Liver (tissue), 3 donors: ENCODE data around the gene CUL7.

Source experiments
- ATF3 ChIP-seq: IDR thresholded peaks from 2 replicates; pipeline ENCODE4 v1.6.1; 2016; ENCODE audit warnings: antibody characterized with exemption
- EGR1 ChIP-seq, 2 donors: IDR thresholded peaks; 2 replicates each; pipeline ENCODE4 v1.6.1; 2016 to 2018; ENCODE audit warnings: antibody characterized with exemption in 2 of 2, low read depth in 2 of 2
- RAD21 ChIP-seq, 2 donors: IDR thresholded peaks; 2 replicates each; pipeline ENCODE4 v1.6.1; 2016; ENCODE audit warnings: antibody characterized with exemption in 2 of 2, mild to moderate bottlenecking in 2 of 2
- REST ChIP-seq: IDR thresholded peaks from 2 replicates; pipeline ENCODE4 v1.6.1; 2016; ENCODE audit warnings: antibody characterized with exemption, mild to moderate bottlenecking
- RXRA ChIP-seq, 2 donors: IDR thresholded peaks; 2 replicates each; pipeline ENCODE4 v1.6.1; 2017 to 2018; ENCODE audit warnings: antibody characterized with exemption in 2 of 2, mild to moderate bottlenecking in 1 of 2
- SP1 ChIP-seq: IDR thresholded peaks from 2 replicates; pipeline ENCODE4 v1.6.1; 2018; ENCODE audit warnings: antibody characterized with exemption, mild to moderate bottlenecking
- TAF1 ChIP-seq: conservative IDR thresholded peaks from 2 replicates; pipeline ENCODE4 v1.6.1; 2016; ENCODE audit warnings: antibody characterized with exemption, mild to moderate bottlenecking
- TF ChIP-seq, protein P1 (sequence below): fragments of 150-350 bp; IDR thresholded peaks from 2 replicates; pipeline ENCODE4 v1.5.1; 2017; ENCODE audit warnings: improper control_type of control experiment, low read depth, low read length; ENCODE audit not compliant: missing input control
- TF ChIP-seq, protein P2 (sequence below): IDR thresholded peaks from 2 replicates; pipeline ENCODE4 v1.6.1; 2016; ENCODE audit warnings: antibody characterized with exemption
- donor health status: healthy.
- donor health status: healthy.

- TF ChIP-seq, protein P1, sequence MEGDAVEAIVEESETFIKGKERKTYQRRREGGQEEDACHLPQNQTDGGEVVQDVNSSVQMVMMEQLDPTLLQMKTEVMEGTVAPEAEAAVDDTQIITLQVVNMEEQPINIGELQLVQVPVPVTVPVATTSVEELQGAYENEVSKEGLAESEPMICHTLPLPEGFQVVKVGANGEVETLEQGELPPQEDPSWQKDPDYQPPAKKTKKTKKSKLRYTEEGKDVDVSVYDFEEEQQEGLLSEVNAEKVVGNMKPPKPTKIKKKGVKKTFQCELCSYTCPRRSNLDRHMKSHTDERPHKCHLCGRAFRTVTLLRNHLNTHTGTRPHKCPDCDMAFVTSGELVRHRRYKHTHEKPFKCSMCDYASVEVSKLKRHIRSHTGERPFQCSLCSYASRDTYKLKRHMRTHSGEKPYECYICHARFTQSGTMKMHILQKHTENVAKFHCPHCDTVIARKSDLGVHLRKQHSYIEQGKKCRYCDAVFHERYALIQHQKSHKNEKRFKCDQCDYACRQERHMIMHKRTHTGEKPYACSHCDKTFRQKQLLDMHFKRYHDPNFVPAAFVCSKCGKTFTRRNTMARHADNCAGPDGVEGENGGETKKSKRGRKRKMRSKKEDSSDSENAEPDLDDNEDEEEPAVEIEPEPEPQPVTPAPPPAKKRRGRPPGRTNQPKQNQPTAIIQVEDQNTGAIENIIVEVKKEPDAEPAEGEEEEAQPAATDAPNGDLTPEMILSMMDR, result no peak
- no peak for TF ChIP-seq TAF1
- TF ChIP-seq, protein P2, sequence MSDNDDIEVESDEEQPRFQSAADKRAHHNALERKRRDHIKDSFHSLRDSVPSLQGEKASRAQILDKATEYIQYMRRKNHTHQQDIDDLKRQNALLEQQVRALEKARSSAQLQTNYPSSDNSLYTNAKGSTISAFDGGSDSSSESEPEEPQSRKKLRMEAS, result no peak
- no peak for TF ChIP-seq EGR1 (IDR thresholded peaks at IDR 0.05; ENCODE audit: low read depth in 2 of 2)
- no peak for TF ChIP-seq SP1
- TF ChIP-seq RXRA (IDR thresholded peaks at IDR 0.05), result no peak
- TF ChIP-seq ATF3, result no peak
- no peak for TF ChIP-seq RAD21 (IDR thresholded peaks at IDR 0.05)
- TF ChIP-seq REST, result no peak
Observed at GRCh38 chr6:43061861-43062260, 8.2 kb upstream of the CUL7 start.
